GM13977 (cell line): ENCODE results near the gene RPS6KL1.

Source experiments
- DNase-seq: peaks from one replicate; pipeline ENCODE4 v3.0.0; 2012; ENCODE audit warnings: low spot score
- in situ Hi-C: fragments of 300-500 bp; cut with MboI; formaldehyde crosslinking; loops from one replicate; pipeline ENCODE4 v1.12.0; 2022; ENCODE audit warnings: low sequenced_read_pairs, low pct_unique_long_range_greater_than_20kb, mixed read lengths, inconsistent platforms; ENCODE audit not compliant: unreplicated experiment
- TF ChIP-seq, protein P1 (sequence below): IDR thresholded peaks from 2 replicates; pipeline ENCODE4 v1.5.1; 2012; ENCODE audit warnings: mild to moderate bottlenecking, control low read depth; ENCODE audit not compliant: insufficient read depth; ENCODE audit errors: extremely low read depth, missing control alignments

Gene RPS6KL1

DNA sequence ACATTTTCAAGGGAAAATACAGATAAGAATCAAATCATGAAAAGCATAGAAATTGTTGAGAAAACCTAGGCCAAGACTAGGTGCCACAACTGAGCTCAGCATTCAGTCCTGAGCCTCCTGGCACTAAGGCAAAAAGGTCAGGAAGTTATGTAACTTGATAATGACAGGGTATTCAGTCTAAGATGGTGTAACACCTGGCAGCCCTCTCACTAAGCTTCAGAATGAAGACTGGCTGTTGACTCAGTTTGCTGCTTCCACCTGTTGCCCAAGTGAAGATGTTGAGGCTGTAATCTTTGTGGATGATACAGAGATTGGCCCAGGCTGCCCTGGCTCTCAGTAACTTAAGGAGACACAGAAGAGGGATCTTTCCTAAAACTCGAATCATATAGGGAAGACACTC, 66.7 kb downstream of the RPS6KL1 start:
- TF ChIP-seq, protein P1, sequence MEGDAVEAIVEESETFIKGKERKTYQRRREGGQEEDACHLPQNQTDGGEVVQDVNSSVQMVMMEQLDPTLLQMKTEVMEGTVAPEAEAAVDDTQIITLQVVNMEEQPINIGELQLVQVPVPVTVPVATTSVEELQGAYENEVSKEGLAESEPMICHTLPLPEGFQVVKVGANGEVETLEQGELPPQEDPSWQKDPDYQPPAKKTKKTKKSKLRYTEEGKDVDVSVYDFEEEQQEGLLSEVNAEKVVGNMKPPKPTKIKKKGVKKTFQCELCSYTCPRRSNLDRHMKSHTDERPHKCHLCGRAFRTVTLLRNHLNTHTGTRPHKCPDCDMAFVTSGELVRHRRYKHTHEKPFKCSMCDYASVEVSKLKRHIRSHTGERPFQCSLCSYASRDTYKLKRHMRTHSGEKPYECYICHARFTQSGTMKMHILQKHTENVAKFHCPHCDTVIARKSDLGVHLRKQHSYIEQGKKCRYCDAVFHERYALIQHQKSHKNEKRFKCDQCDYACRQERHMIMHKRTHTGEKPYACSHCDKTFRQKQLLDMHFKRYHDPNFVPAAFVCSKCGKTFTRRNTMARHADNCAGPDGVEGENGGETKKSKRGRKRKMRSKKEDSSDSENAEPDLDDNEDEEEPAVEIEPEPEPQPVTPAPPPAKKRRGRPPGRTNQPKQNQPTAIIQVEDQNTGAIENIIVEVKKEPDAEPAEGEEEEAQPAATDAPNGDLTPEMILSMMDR, result no peak
- no peak for DNase-seq
- in situ Hi-C loops, result loop anchor here (10.0 to 25.0 kb wide), 2 partner anchors 48 to 231 kb away; no protein-coding TSS in a partner anchor

DNA sequence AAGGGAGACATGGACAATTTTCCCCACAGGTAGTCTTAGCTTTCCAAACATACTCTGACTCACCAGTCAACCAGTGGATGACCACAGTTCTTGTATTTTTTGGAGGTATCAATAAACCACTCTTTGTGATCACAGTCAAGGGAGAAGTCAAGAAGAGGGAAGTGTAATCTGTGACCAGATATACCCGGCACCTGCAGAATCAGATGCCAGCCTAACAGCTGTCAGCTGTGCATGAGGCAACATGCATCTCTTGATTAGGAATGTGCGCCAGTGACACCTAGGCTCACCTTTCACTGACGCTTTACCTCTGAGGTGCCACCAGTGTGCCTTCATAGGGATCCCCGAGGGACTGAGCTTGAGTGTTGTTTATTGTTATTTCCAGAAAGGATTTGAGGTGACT, 67.1 kb downstream of the RPS6KL1 start:
- TF ChIP-seq, protein P1, result no peak
- in situ Hi-C loops, result loop anchor here (10.0 to 25.0 kb wide), 2 partner anchors 49 to 231 kb away; no protein-coding TSS in a partner anchor
- DNase-seq, result no peak

DNA sequence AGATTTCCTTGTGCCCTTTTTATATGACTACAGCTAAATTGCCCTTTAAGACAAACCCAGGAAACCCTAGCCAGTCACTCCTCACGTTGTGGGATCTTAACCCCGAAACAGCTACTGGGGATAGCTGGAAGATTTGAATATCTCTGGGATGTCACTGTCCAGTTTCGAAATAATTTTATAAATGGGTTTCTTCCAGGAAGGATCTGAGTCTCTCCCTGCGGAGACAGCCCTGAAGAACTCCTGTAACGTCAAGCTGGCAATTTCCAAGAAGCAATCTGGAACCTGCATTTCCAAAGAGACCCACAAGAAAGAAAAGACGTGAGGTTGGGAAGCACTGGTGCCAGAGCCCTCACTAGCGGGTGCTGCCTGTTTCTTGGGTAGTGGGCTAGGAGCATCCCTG, 68.0 kb downstream of the RPS6KL1 start:
- in situ Hi-C loops, result loop anchor here (10.0 to 25.0 kb wide), 2 partner anchors 50 to 232 kb away; no protein-coding TSS in a partner anchor
- no peak for DNase-seq
- TF ChIP-seq, protein P1, result no peak
